NCI-H2196 (cell line): ENCODE data around the gene EIF1AY.
A peak's percentile ranks its signal among the peaks of the same experiment; 100 is the strongest.
"Not testable (repeated sequence)": the region's sequence is repeated elsewhere in the genome, so short reads cannot be mapped to it uniquely, and the experiment has no call there.

Source experiments
- DNase-seq: peaks from one replicate; lab custom pipeline; 2025; ENCODE audit not compliant: unreplicated experiment; lab: John Stamatoyannopoulos, UW

EIF1AY gene, protein sequence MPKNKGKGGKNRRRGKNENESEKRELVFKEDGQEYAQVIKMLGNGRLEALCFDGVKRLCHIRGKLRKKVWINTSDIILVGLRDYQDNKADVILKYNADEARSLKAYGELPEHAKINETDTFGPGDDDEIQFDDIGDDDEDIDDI

DNA sequence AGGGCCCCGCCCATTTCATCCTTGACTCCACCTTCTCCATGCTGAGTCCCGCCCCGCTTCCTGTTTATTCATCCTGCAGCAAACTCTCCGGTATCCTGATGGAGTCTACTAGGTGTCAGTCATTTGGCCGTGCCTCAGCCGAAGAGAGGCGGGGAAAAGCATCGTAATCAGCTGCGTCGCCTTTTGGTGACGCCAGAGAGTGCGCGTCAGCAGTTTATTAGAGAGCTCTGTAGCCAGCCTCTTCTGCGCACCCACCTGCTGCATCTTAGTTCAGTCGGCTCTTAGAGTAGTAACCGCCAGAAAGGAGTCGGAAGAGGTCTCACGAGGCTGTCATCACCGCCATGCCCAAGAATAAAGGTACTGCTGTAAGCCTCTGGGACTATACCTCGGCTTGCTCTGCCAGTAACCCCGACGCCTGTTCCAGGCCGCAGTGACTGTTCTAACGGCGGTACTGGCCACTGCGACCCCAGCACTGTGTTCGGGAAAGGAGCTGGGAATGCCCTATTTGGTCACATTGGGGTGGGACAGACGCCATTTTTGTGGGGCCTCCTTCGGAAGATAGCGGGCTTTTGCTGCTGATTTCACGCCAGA, at the start of gene EIF1AY:
TSS of gene EIF1AY (plus strand) at position 246 of the 591 bp plus-strand sequence. CDS start at position 342, 96 bp downstream.
- DNase-seq: peak; percentile 97

DNA sequence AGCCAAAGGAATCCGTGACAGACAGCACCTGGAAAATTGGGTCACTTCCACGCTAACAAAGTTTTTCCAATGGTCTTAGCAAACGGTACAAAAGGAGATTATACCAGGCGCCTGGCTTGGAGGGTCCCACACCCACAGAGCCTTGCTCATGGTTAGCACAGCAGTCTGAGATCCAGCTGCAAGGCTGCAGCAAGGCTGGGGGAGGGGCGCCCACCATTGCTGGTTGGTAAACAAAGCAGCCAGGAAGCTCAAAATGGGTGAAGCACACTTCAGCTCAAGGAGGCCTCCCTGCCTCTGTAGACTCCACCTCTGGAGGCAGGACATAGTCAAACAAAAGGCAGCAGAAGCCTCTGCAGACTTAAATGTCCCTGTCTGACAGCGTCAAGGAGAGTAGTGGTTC, 47.1 kb upstream of the EIF1AY start:
- DNase-seq: no peak

DNA sequence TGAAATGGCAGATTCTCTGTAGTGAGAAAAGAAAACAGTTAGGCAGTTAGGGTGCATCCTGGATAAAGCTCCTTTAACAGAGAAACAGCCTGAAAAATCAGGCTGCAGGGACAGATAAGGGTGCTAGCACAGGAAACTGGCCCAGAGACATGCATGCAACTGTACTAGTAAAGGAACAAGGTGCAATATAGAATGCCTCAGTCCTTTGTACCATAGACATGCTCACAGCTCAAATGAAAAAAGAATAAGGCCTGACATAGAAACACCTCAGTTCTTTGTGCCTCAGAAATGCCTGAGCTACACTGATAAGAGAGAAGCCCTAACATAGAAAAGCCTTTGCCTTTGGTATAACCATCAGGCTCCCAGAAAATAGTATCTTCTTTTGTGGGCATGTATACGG, 37.4 kb upstream of the EIF1AY start:
- DNase-seq: no peak

DNA sequence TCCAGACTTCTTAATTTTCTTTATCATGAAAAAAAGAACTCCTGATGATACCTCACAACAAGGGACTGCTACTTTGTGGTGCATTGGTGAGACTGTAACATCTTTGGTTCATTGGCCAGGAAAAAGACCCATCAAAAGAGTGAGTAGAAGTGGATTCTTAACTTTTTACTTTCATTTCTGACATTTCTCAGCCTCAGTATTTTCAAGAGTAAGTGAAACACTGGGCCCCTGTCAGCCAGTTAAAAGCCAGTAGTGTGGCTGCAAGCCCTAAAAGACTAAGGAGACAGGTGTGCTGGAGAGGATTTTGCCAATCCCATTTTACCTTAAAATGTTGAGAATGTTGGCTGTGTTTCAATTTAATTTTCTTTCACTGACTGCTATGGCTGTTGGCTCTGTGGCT, 36.6 kb upstream of the EIF1AY start:
- DNase-seq: no peak

DNA sequence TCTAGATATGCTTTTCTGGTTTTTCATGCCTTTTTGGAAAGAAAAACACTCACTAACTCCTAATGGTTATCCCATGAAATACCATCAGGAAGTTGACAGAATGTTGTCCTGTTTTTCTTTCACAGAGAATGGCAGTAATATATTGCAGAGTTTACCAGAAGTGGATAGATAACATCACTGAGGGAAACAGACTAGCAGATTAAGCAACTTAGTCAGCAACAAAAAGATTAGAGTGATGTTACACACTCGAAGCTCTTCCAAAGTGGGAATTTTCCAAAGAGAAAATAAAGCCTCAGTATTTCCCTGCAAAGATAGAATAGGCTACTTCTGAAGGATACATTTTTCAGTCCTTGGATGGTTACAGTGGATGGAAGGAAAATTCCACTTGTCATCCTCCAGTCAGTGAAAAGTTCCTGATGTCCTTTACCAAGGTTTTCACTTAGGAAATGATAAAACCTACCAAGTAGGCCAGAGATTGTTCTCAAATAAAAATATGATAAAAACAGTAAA, 31.1 kb upstream of the EIF1AY start:
- no peak for DNase-seq

DNA sequence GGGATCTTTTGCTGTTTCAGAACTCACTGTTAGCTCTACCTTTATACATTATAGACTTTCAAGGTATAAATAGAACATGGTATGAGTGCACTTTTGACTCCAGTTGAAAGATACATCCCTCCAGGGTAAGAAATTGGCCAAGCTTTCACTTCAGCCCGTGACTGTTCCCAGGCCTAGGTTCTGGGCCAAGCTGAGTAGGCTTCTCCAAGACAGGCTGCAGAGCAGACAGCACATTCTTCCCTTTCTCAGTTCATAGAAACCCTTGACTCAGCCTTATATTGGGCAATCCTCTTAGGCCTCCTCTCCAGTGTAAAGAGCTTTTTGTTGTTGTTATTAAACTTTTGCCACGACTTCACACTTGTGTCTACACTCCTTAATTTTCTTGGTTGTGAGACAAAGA, 29.5 kb upstream of the EIF1AY start:
- DNase-seq: no peak

DNA sequence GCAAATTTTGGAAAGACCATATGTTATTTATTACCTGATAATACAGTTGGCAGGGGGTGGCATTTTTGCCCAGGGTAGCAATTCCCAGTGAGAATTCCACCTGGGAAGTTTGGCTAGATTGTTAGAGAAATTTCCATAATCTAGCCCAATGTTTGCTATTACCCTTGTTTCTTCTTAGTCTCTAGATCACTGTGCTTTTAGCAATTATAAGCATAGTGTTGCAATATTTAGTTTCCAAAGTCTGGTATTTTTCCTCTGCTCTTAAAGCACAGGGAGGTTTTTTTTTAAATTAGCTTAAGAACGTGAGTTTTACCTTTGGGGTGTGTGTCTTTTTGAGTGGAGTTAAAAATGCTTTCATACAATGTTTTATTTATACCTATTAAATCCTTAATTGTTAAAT, 26.3 kb upstream of the EIF1AY start:
- DNase-seq: no peak

DNA sequence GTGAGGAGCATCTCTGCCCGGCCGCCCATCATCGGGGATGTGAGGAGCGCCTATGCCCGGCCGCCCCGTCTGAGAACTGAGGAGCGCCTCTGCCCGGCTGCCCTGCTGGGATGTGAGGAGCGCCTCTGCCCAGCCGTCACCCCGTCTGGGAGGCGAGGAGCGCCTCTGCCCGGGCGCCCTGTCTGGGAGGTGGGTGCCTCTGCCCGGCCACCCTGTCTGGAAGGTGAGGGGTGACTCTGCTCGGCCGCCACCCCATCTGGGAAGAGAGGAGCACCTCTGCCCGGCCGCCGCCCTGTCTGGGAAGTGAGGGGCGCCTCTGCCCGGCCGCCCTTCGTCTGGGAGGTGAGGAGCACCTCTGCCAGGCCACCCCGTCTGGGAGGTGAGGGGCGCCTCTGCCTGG, 23.7 kb upstream of the EIF1AY start:
- DNase-seq: no peak

DNA sequence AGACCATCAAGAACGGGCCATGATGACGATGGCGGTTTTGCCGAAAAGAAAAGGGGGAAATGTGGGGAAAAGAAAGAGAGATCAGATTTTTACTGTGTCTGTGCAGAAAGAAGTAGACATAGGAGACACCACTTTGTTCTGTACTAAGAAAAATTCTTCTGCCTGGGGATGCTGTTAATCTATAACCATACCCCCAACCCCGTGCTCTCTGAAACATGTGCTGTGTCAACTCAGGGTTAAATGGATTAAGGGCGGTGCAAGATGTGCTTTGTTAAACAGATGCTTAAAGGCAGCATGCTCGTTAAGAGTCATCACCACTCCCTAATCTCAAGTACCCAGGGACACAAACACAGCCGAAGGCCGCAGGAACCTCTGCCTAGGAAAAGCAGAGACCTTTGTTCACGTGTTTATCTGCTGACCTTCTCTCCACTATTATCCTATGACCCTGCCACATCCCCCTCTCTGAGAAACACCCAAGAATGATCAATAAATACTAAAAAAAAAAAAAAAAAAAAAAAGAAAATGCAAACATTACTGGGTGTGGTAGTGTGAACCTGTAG, 22.7 kb upstream of the EIF1AY start:
- not testable (repeated sequence) for DNase-seq

DNA sequence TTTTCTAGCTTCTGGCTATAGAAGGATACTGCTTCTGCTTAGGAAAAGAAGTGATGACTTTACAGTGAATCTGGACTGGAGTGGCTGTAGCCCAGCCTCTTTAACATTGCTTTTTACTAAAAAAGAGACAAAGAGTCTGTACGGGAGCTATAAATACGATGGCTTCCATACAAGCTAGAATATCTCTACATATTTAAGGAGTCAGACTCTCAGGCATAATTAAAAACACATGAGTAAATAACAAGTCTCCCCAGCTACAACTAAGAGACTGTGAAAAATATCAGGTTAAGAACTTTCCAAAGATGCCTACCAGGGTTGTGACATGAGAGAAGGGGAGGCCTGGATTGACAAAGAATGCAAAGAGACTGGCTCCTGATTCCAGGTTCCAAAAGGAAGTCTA, 19.8 kb upstream of the EIF1AY start:
- DNase-seq: no peak

DNA sequence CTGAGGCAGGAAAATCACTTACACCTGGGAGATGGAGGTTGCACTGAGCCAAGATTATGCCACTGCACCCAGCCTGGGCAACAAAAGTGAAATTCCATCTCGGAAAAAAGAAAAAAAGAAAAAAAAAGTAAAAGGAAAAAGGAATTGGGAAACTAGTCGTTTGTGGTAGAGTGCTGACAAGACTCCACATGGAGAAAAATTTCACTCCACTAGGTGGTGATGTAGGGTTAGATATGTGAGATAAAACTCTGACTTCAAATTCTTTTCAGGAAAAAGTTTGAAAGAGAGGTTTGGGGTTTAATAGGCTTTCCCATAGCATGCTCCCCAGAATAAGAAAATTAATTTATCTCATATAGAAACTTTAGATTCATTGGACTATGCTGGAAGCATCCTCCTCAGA, 16.9 kb upstream of the EIF1AY start:
- peak; percentile 38 for DNase-seq

DNA sequence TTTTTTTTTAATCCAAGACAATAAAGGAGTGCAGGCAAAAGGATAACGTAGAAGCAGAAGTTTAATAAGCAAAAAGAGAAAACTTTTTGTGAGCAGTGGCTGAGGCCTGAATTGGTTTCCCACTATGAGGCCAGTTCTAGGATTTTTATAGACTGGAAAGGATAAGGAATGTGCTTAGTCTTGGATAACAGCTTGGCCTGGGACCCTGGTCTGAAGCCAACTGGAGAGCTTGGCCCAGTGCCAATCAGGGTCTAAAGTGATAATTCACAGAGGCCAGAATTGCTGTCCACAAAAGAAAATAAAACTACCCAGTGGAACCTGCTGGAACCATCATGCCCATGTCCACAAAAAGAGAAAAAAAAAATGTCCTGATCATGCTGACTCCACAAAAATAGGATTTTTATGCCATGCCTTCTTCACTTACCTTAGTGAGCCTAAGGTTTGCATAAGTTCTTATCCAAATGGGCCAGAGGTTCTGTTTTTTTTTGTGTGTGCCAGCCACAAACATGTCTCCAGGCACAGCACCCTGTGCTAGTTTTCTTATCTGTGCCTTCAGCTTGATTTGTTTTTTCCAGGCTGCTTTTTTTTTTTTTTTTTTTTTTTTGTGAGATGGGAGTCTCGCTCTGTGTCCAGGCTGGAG, 15.6 kb upstream of the EIF1AY start:
- DNase-seq: no peak

DNA sequence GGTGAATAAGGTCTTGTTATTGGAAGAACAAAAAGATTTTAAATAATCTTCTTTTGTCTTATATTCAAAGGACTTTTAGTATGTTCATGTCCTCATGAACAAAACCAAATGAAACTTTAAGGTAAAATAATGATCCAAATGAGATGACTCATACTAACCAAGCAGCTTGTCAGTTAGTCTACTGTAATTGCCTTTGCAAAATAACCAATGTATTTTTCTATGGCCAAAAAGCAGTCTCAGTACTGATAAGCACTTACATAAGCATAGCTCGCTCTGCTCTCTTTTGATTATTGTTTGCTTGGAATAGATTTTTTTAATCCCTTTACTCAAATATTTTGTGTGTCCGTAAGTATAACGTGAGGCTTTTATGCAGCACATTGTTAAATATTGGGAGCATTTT, 4.3 kb upstream of the EIF1AY start:
- no peak for DNase-seq

DNA sequence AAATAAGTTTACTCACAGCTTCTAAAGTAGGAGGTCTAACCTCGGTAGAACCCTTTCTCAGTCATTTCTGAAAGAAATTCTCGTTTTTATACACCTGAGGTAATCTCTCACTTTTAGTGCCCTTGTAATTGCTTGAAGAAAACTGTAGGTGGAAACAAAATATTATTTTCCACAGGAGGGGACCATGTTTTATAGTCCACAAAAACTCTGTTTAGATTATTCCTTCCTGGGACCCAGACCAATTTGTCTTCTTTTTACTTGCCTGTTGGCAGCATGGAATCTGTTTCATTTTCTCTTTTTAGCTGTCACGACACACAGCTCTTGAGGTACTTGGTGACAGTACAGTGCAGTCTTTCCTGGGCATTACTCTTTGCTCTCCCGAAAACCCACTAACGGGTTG, 930 bp downstream of the EIF1AY start:
- DNase-seq: no peak

DNA sequence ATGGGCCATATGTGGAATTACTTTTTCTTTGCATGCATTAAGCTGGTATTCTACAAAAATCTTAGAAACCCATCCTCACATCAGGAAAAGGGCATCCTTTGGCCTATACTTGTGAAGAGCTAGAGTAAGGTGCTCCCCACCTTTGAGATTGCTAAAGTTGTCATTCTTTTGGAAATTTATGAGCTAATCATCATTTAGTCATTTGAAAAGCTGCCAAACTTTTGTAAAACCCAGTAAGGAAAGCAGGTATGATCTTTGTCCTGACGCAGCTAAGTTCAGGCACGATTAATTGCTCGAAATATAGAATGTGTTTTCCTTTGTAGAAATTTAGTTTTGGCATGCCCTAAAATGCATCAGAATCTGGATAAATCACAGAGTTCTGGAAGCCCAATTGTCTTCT, 2.6 kb downstream of the EIF1AY start:
- DNase-seq: no peak

DNA sequence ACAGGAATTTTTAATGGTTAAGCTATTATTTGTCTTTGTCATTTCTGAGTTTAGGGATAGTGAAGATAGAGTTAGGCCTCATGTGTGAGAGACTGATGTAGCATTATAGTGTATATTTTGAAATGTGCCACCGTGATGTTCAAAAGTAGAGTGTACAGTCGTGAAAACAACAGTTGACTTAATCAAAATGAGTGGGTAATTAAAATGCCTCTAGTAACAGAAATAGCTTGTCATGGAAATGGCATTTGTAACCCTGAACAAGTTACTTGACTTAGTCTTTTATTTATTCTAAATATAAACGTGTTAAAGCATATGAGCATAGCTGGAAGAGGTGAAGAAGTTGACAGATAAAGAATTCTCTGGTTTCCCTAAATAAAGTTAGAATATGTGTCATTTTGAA, 6.1 kb downstream of the EIF1AY start:
- no peak for DNase-seq

DNA sequence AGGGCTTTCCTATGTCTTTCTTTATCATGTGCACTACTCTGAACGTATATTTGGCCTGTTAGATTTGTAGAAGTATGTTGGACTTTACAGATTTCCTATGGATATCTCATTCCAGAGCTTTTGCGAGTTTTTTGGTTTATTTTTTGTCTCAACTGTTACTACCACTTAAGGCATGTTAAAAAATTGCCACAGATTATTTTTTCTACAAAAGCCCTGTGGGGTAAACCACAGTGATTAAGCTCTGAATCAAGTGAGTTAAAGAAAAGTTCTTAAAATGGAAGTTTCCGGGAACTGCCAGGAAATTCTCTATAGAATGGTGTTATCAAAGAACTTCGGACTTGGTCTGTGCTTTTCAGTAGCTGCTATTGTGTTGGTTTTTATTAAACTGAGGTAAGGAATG, 10.6 kb downstream of the EIF1AY start:
- no peak for DNase-seq
